Neural cell (in vitro differentiated cells): ENCODE data around the gene RPS4Y2.

Source experiments
- POLR2AphosphoS5 ChIP-seq: IDR thresholded peaks from 2 replicates; pipeline ENCODE4 v1.6.1; 2012
- TF ChIP-seq, protein P1 (sequence below): fragments of 450-650 bp; IDR thresholded peaks from 2 replicates; pipeline ENCODE4 v1.5.1; 2014; ENCODE audit warnings: antibody characterized with exemption, mild to moderate bottlenecking, moderate library complexity; ENCODE audit not compliant: poor library complexity, severe bottlenecking

GRCh38 chrY:20784965-20785364 lies 29.1 kb downstream of the RPS4Y2 start:
- TF ChIP-seq, protein P1, sequence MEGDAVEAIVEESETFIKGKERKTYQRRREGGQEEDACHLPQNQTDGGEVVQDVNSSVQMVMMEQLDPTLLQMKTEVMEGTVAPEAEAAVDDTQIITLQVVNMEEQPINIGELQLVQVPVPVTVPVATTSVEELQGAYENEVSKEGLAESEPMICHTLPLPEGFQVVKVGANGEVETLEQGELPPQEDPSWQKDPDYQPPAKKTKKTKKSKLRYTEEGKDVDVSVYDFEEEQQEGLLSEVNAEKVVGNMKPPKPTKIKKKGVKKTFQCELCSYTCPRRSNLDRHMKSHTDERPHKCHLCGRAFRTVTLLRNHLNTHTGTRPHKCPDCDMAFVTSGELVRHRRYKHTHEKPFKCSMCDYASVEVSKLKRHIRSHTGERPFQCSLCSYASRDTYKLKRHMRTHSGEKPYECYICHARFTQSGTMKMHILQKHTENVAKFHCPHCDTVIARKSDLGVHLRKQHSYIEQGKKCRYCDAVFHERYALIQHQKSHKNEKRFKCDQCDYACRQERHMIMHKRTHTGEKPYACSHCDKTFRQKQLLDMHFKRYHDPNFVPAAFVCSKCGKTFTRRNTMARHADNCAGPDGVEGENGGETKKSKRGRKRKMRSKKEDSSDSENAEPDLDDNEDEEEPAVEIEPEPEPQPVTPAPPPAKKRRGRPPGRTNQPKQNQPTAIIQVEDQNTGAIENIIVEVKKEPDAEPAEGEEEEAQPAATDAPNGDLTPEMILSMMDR: no peak
- no peak for TF ChIP-seq POLR2AphosphoS5
